ENCODE results near the gene VPS36. TPM values are rescaled to one million over a fixed set of nuclear protein-coding genes. Genes with fewer than 3 reads are reported as not detected.
"Not testable (repeated sequence)": the region's sequence is repeated elsewhere in the genome, so short reads cannot be mapped to it uniquely, and the experiment has no call there.

The VPS36 gene
- polyA plus RNA-seq, 2 donors, result 21.5 to 23.4 TPM

GRCh38 chr13:52393572-52394357 lies 56.7 kb downstream of the VPS36 start:
- no peak overlapping the region for H3K27ac ChIP-seq (ENCODE audit: low read depth in 2 of 2, low read length in 1 of 2)
- WGBS, 2 donors, result 80 to 85% methylated on average over 8 of the region's 8 CpGs
- no peak overlapping the region for H3K4me3 ChIP-seq (ENCODE audit: low read depth in 1 of 2, low read length in 2 of 2)
- H3K9me3 ChIP-seq (ENCODE audit: control insufficient read depth in 2 of 2, insufficient read depth in 1 of 2, low read depth in 1 of 2, low read length in 1 of 2), result no peaks in the 10 kb centered on the region
- no peaks in the 10 kb centered on the region for H3K27me3 ChIP-seq (ENCODE audit: control insufficient read depth in 1 of 2, insufficient read depth in 2 of 2, low read length in 2 of 2)
- H3K36me3 ChIP-seq (ENCODE audit: control insufficient read depth in 2 of 2, insufficient read depth in 2 of 2, low read length in 1 of 2), result no peaks in the 10 kb centered on the region
- H3K4me1 ChIP-seq (ENCODE audit: control insufficient read depth in 2 of 2, insufficient read depth in 2 of 2, low read length in 1 of 2), result peaks cover 0 to 6% of the 10 kb centered on the region in 2 donors

DNA sequence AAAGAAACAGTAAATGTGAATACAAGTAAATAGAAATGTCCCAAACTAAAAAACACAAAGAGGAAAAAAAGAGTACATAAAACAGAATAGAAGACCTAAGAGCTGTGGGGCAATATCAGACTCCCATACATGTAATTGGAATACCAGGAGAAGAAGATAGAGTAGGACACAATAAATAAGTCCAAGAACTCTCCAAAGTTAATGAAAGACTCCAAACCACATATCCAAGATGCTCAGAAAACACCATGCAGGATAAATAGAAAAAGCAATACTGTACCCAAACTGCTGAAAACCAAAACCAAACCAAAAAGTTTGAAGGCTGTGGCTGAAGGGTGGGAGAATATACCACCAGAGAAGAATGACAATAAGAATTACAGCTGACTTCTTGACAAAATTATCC lies 62.7 kb downstream of the VPS36 start:
- Histone ChIP-seq H3K9me3 (ENCODE audit: control insufficient read depth in 2 of 2, insufficient read depth in 1 of 2, low read depth in 1 of 2, low read length in 1 of 2) (no peaks in the 10 kb centered on the region), H3K36me3 (ENCODE audit: control insufficient read depth in 2 of 2, insufficient read depth in 2 of 2, low read length in 1 of 2) (no peaks in the 10 kb centered on the region), H3K4me3 (ENCODE audit: low read depth in 1 of 2, low read length in 2 of 2) (no peak overlapping the region), H3K4me1 (ENCODE audit: control insufficient read depth in 2 of 2, insufficient read depth in 2 of 2, low read length in 1 of 2) (no peaks in the 10 kb centered on the region), H3K27me3 (ENCODE audit: control insufficient read depth in 1 of 2, insufficient read depth in 2 of 2, low read length in 2 of 2) (no peaks in the 10 kb centered on the region), H3K27ac (ENCODE audit: low read depth in 2 of 2, low read length in 1 of 2) (no peak overlapping the region)

DNA sequence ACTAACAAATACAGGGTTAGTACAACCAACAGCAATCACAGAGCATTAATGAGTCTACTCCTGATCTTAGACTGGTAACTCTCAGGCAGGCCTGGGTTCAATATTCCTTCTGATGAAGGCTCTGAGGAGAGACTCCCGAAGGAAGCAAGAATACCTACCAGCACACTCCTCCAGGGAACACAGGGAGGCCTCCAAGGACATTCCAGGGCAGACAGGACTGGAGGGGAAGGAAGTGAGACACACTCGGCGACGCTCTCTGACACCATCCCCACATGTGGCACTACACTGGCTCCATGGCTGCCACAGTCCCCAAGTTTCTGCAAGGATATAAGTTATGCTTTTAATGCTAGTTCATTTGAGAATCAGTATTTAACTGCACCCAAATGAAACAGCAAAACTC lies 64.6 kb downstream of the VPS36 start:
- H3K9me3 ChIP-seq (ENCODE audit: control insufficient read depth in 2 of 2, insufficient read depth in 1 of 2, low read depth in 1 of 2, low read length in 1 of 2), result no peaks in the 10 kb centered on the region
- WGBS, 2 donors, result 85 to 91% methylated on average over 4 of the region's 4 CpGs
- H3K4me1 ChIP-seq (ENCODE audit: control insufficient read depth in 2 of 2, insufficient read depth in 2 of 2, low read length in 1 of 2), result no peaks in the 10 kb centered on the region
- no peaks in the 10 kb centered on the region for H3K27me3 ChIP-seq (ENCODE audit: control insufficient read depth in 1 of 2, insufficient read depth in 2 of 2, low read length in 2 of 2)
- no peak overlapping the region for H3K27ac ChIP-seq (ENCODE audit: low read depth in 2 of 2, low read length in 1 of 2)
- H3K36me3 ChIP-seq (ENCODE audit: control insufficient read depth in 2 of 2, insufficient read depth in 2 of 2, low read length in 1 of 2), result no peaks in the 10 kb centered on the region
- no peak overlapping the region for H3K4me3 ChIP-seq (ENCODE audit: low read depth in 1 of 2, low read length in 2 of 2)

DNA sequence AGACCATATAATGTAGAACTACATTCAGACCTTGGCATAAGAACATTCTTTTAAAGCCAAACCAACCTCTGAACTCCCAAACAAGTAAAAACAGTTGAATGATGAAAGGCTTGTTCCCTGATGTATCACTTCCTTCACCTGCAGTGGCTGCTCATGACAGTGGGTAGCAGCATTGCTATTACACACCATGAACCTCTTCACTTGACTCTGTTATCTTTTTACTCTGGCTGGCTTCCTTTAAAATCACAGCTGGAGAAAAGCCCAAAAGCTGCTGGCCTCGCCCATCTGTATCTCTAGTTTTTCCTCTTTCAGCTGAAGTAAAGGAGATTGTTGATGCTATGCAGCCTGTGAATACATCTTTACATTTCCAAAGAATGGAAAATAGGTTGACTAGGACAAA lies 67.1 kb downstream of the VPS36 start:
- WGBS, 2 donors, result 58 to 64% methylated on average over 1 of the region's 1 CpG
- no peak overlapping the region for H3K27ac ChIP-seq (ENCODE audit: low read depth in 2 of 2, low read length in 1 of 2)
- no peak overlapping the region for H3K4me3 ChIP-seq (ENCODE audit: low read depth in 1 of 2, low read length in 2 of 2)
- H3K27me3 ChIP-seq (ENCODE audit: control insufficient read depth in 1 of 2, insufficient read depth in 2 of 2, low read length in 2 of 2), result no peaks in the 10 kb centered on the region
- peaks cover 0 to 2% of the 10 kb centered on the region in 2 donors for H3K9me3 ChIP-seq (ENCODE audit: control insufficient read depth in 2 of 2, insufficient read depth in 1 of 2, low read depth in 1 of 2, low read length in 1 of 2)
- H3K36me3 ChIP-seq (ENCODE audit: control insufficient read depth in 2 of 2, insufficient read depth in 2 of 2, low read length in 1 of 2), result peaks cover 0 to 2% of the 10 kb centered on the region in 2 donors
- H3K4me1 ChIP-seq (ENCODE audit: control insufficient read depth in 2 of 2, insufficient read depth in 2 of 2, low read length in 1 of 2), result no peaks in the 10 kb centered on the region

DNA sequence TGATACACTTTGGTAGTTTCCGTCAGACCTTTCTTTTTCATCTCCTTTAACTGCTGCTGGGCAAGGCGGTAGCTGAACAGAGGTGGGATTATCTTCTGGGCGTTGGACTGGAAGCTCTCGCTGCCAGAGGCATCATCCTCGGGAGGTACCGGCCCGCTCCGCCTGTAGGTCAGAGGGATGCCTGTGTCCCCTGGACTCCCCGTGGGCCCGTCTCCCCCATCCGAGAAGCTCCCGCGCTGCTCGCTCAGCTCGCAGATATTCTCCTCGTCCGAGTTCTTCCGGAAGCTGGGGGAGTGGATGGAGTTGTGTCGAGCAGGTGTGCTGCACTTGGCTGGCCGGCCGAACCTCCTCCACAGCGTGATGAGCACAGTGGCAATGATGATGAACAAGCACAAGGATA lies 72.1 kb downstream of the VPS36 start:
- no peaks in the 10 kb centered on the region for H3K27me3 ChIP-seq (ENCODE audit: control insufficient read depth in 1 of 2, insufficient read depth in 2 of 2, low read length in 2 of 2)
- 95 to 96% methylated on average over 22 of the region's 22 CpGs for WGBS, 2 donors
- H3K4me1 ChIP-seq (ENCODE audit: control insufficient read depth in 2 of 2, insufficient read depth in 2 of 2, low read length in 1 of 2), result no peaks in the 10 kb centered on the region
- no peak overlapping the region for H3K4me3 ChIP-seq (ENCODE audit: low read depth in 1 of 2, low read length in 2 of 2)
- H3K9me3 ChIP-seq (ENCODE audit: control insufficient read depth in 2 of 2, insufficient read depth in 1 of 2, low read depth in 1 of 2, low read length in 1 of 2), result peaks cover 0 to 3% of the 10 kb centered on the region in 2 donors
- H3K36me3 ChIP-seq (ENCODE audit: control insufficient read depth in 2 of 2, insufficient read depth in 2 of 2, low read length in 1 of 2), result peaks cover 0 to 3% of the 10 kb centered on the region in 2 donors
- H3K27ac ChIP-seq (ENCODE audit: low read depth in 2 of 2, low read length in 1 of 2), result no peak overlapping the region

DNA sequence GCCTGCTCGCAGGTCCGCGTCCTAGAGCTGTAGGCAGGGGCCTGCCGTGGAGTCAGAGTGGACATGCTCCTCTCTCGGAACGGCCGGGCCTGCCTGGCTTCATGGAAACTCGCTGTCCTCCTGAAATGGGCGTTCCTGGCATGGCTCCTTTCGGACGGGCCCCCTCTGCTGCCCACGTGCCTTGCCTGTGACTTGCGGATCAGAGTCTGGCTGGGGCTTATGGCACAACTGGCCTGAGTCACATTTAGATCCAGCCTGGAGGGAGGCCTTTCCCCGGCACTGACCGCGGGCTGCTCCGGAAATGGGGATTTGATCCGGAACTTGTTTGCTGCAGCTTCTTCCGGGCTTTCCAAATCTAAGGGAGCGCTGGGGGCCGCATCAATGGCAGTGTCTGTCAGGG lies 72.5 kb downstream of the VPS36 start:
- 93 to 94% methylated on average over 21 of the region's 21 CpGs for WGBS, 2 donors
- Histone ChIP-seq H3K36me3 (ENCODE audit: control insufficient read depth in 2 of 2, insufficient read depth in 2 of 2, low read length in 1 of 2) (peaks cover 0 to 3% of the 10 kb centered on the region in 2 donors), H3K27me3 (ENCODE audit: control insufficient read depth in 1 of 2, insufficient read depth in 2 of 2, low read length in 2 of 2) (no peaks in the 10 kb centered on the region), H3K27ac (ENCODE audit: low read depth in 2 of 2, low read length in 1 of 2) (no peak overlapping the region), H3K9me3 (ENCODE audit: control insufficient read depth in 2 of 2, insufficient read depth in 1 of 2, low read depth in 1 of 2, low read length in 1 of 2) (peaks cover 0 to 3% of the 10 kb centered on the region in 2 donors), H3K4me3 (ENCODE audit: low read depth in 1 of 2, low read length in 2 of 2) (no peak overlapping the region), H3K4me1 (ENCODE audit: control insufficient read depth in 2 of 2, insufficient read depth in 2 of 2, low read length in 1 of 2) (no peaks in the 10 kb centered on the region)

GRCh38 chr13:52374873-52375411 lies 75.5 kb downstream of the VPS36 start:
- Histone ChIP-seq H3K4me3 (ENCODE audit: low read depth in 1 of 2, low read length in 2 of 2) (no peak overlapping the region), H3K36me3 (ENCODE audit: control insufficient read depth in 2 of 2, insufficient read depth in 2 of 2, low read length in 1 of 2) (peaks cover 0 to 3% of the 10 kb centered on the region in 2 donors), H3K4me1 (ENCODE audit: control insufficient read depth in 2 of 2, insufficient read depth in 2 of 2, low read length in 1 of 2) (no peaks in the 10 kb centered on the region), H3K9me3 (ENCODE audit: control insufficient read depth in 2 of 2, insufficient read depth in 1 of 2, low read depth in 1 of 2, low read length in 1 of 2) (peaks cover 0 to 3% of the 10 kb centered on the region in 2 donors), H3K27me3 (ENCODE audit: control insufficient read depth in 1 of 2, insufficient read depth in 2 of 2, low read length in 2 of 2) (no peaks in the 10 kb centered on the region), H3K27ac (ENCODE audit: low read depth in 2 of 2, low read length in 1 of 2) (no peak overlapping the region)
- WGBS, 2 donors, result 26 to 36% methylated on average over 1 of the region's 1 CpG

DNA sequence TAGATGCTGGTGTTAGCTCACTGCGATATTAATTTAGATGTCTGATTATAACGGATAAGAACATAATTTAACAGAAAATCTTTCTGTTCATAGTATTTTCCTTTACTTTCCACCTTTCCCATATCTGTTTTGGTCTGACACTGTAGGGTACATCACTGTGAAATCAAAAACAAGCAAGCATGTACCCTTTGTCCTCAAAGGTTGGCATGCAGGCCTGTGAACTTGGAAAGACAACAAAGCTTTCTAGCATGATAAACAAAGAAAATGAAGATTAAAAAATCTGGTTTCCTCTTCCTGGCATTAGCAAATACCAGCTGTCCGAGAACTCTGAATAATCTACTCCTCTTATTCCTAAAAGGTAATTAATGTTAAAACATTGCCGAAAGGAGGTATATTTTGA lies 76.0 kb downstream of the VPS36 start:
- Histone ChIP-seq H3K4me1 (ENCODE audit: control insufficient read depth in 2 of 2, insufficient read depth in 2 of 2, low read length in 1 of 2) (no peaks in the 10 kb centered on the region), H3K27me3 (ENCODE audit: control insufficient read depth in 1 of 2, insufficient read depth in 2 of 2, low read length in 2 of 2) (no peaks in the 10 kb centered on the region), H3K27ac (ENCODE audit: low read depth in 2 of 2, low read length in 1 of 2) (no peak overlapping the region), H3K9me3 (ENCODE audit: control insufficient read depth in 2 of 2, insufficient read depth in 1 of 2, low read depth in 1 of 2, low read length in 1 of 2) (peaks cover 0 to 3% of the 10 kb centered on the region in 2 donors), H3K36me3 (ENCODE audit: control insufficient read depth in 2 of 2, insufficient read depth in 2 of 2, low read length in 1 of 2) (peaks cover 0 to 3% of the 10 kb centered on the region in 2 donors), H3K4me3 (ENCODE audit: low read depth in 1 of 2, low read length in 2 of 2) (no peak overlapping the region)
- WGBS, 2 donors, result 79 to 80% methylated on average over 4 of the region's 4 CpGs

GRCh38 chr13:52373277-52373676 lies 77.2 kb downstream of the VPS36 start:
- not testable (repeated sequence) for H3K36me3 ChIP-seq (ENCODE audit: control insufficient read depth in 2 of 2, insufficient read depth in 2 of 2, low read length in 1 of 2); H3K27me3 ChIP-seq (ENCODE audit: control insufficient read depth in 1 of 2, insufficient read depth in 2 of 2, low read length in 2 of 2); H3K4me1 ChIP-seq (ENCODE audit: control insufficient read depth in 2 of 2, insufficient read depth in 2 of 2, low read length in 1 of 2); H3K9me3 ChIP-seq (ENCODE audit: control insufficient read depth in 2 of 2, insufficient read depth in 1 of 2, low read depth in 1 of 2, low read length in 1 of 2); H3K27ac ChIP-seq (ENCODE audit: low read depth in 2 of 2, low read length in 1 of 2); H3K4me3 ChIP-seq (ENCODE audit: low read depth in 1 of 2, low read length in 2 of 2)
- WGBS, 2 donors, result 94 to 96% methylated on average over 1 of the region's 1 CpG

DNA sequence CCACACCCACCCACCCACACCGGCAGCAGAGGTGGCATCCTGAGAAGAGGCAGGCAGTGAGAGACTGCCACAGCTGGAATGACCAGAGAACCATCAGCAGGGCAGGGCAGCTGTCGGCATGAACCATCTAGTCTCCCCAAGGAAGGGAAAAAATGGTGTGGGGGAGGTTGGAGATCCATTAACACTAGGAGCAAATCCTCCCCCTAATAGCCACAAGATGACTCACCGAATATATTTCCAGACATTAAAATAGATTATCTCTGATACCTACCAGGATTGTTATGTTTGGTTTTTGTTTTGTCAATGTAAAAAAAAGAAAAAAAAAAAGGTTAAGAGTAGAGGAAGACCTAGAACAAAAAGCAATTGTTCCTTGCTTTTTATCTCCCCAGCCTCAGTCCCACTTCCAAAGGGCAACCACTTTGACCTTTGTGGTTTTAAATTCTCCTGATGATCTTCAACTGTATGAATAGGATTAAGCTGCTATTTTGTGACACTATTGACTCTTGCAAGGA lies 78.6 kb downstream of the VPS36 start:
- H3K27ac ChIP-seq (ENCODE audit: low read depth in 2 of 2, low read length in 1 of 2), result no peak overlapping the region
- H3K4me3 ChIP-seq (ENCODE audit: low read depth in 1 of 2, low read length in 2 of 2), result no peak overlapping the region
- no peaks in the 10 kb centered on the region for H3K27me3 ChIP-seq (ENCODE audit: control insufficient read depth in 1 of 2, insufficient read depth in 2 of 2, low read length in 2 of 2)
- WGBS, 2 donors, result 42 to 51% methylated on average over 3 of the region's 3 CpGs
- H3K4me1 ChIP-seq (ENCODE audit: control insufficient read depth in 2 of 2, insufficient read depth in 2 of 2, low read length in 1 of 2), result no peaks in the 10 kb centered on the region
- H3K36me3 ChIP-seq (ENCODE audit: control insufficient read depth in 2 of 2, insufficient read depth in 2 of 2, low read length in 1 of 2), result no peaks in the 10 kb centered on the region
- H3K9me3 ChIP-seq (ENCODE audit: control insufficient read depth in 2 of 2, insufficient read depth in 1 of 2, low read depth in 1 of 2, low read length in 1 of 2), result no peaks in the 10 kb centered on the region
